Testis (tissue), 3 donors: Measurements from ENCODE around the gene TYW1B. TPM values are rescaled to one million over a fixed set of nuclear protein-coding genes. Genes with fewer than 3 reads are reported as not detected.
"Not testable (repeated sequence)": the region's sequence is repeated elsewhere in the genome, so short reads cannot be mapped to it uniquely, and the experiment has no call there.

Source experiments
- DNase-seq: peaks from one replicate; pipeline ENCODE4 v3.0.0-alpha.2; 2019
- H3K27ac ChIP-seq, 2 donors: fragments of 200-600 bp; sonication (generic); one replicate each; pipeline ENCODE4 v1.5.1; 2019
- H3K27me3 ChIP-seq: fragments of 200-600 bp; sonication (generic); one replicate; pipeline ENCODE4 v1.5.1; 2019
- H3K36me3 ChIP-seq: fragments of 200-600 bp; sonication (generic); one replicate; pipeline ENCODE4 v1.5.1; 2017; ENCODE audit warnings: low read depth; ENCODE audit errors: missing control alignments
- H3K4me1 ChIP-seq: fragments of 200-600 bp; sonication (generic); one replicate; pipeline ENCODE4 v1.5.1; 2019
- H3K4me3 ChIP-seq, 2 donors: fragments of 200-600 bp; sonication (generic); one replicate each; pipeline ENCODE4 v1.5.1; 2017 to 2019
- H3K9me3 ChIP-seq: fragments of 200-600 bp; sonication (generic); one replicate; pipeline ENCODE4 v1.5.1; 2017
- POLR2A ChIP-seq: fragments of 450-650 bp; IDR thresholded peaks from one replicate; pipeline ENCODE4 v1.6.1; 2017; ENCODE audit warnings: antibody characterized with exemption, mild to moderate bottlenecking, moderate library complexity
- WGBS, 2 donors: methylation state at CpG; one replicate each; pipeline ENCODE4 v1.1.5; 2018; 5-methylcytosine and 5-hydroxymethylcytosine counted together
- intact Hi-C: fragments of 100-400 bp; cut with DNase I; formaldehyde crosslinking; loops from one replicate; pipeline ENCODE4 v1.15.1; 2023; ENCODE audit warnings: low total_unique reads
- polyA plus RNA-seq: library from polyadenylated mRNA; stranded (reverse); fragments of 350-450 nt; fragmentation: Illumina TruSeq; extraction: RNeasy Lipid Tissue Mini Kit (QIAGEN cat#74804); gene quantifications from one replicate; pipeline ENCODE4 v1.2.3, GENCODE V29; 2014; ENCODE audit warnings: low read depth, low replicate concordance; ENCODE audit not compliant: insufficient read depth
- total RNA-seq, 2 donors: library from RNA; depleted of rRNA; stranded (reverse); fragments of >200 nt; gene quantifications; one replicate each; pipeline ENCODE4 v1.2.3, GENCODE V29; 2016
- TF ChIP-seq, protein P1 (sequence below), 3 experiments: fragments of 450-650 bp in 2 of 3; fragments of 200-600 bp in 1 of 3; sonication (generic) in 1 of 3; IDR thresholded peaks; one replicate each; pipeline ENCODE4 v1.5.1; 2016 to 2019; ENCODE audit warnings: antibody characterized with exemption in 3 of 3, mild to moderate bottlenecking in 2 of 3, moderate library complexity in 1 of 3

The TYW1B gene
- total and polyA plus RNA-seq, 3 donors from 2014 or later: 8.9 to 11.3 (median 10.5) TPM

DNA sequence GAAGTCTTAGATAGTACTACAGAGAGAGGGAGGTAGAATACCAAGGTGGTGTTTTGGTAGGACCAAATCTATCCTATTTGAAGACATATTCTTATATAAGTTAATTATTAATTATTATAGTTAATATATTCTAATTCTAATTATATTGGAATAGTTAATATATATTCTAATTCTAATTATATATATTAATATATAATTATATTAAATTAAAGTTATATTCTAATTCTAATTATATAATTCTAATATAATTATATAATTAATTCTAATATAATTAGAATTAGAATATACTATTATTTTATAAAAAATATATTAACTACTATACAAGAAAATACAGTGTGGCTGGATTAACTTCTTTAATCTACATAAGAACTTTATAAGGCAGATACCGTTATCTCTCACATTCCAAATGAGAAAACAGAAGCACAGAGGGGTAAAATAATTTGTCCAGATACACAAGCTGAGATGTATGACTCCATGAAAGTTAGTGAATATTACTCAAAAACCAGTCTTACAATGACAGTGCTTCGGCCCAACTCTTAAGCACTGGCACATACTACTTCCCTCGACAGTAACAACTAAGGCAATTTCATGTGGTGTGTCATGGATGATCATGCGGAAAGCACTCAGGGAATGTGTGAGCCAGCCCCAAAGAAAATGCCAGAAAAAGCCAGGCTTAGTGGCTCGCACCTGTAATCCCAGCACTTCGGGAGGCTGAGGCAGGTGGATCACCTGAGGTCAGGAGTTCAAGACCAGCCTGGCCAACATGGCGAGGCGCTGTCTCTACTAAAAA is 42.6 kb downstream of the TYW1B start:
- H3K4me3 ChIP-seq: no peak overlapping the region
- no peak overlapping the region for H3K27ac ChIP-seq
- H3K27me3 ChIP-seq: no peaks in the 10 kb centered on the region
- TF ChIP-seq, protein P1, sequence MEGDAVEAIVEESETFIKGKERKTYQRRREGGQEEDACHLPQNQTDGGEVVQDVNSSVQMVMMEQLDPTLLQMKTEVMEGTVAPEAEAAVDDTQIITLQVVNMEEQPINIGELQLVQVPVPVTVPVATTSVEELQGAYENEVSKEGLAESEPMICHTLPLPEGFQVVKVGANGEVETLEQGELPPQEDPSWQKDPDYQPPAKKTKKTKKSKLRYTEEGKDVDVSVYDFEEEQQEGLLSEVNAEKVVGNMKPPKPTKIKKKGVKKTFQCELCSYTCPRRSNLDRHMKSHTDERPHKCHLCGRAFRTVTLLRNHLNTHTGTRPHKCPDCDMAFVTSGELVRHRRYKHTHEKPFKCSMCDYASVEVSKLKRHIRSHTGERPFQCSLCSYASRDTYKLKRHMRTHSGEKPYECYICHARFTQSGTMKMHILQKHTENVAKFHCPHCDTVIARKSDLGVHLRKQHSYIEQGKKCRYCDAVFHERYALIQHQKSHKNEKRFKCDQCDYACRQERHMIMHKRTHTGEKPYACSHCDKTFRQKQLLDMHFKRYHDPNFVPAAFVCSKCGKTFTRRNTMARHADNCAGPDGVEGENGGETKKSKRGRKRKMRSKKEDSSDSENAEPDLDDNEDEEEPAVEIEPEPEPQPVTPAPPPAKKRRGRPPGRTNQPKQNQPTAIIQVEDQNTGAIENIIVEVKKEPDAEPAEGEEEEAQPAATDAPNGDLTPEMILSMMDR (IDR thresholded peaks at IDR 0.05): no peak
- TF ChIP-seq POLR2A: no peak
- H3K36me3 ChIP-seq: no peaks in the 10 kb centered on the region
- 94 to 98% methylated on average over 8 of the region's 8 CpGs for WGBS, 2 donors
- no peaks in the 10 kb centered on the region for H3K9me3 ChIP-seq
- intact Hi-C loops: no loop called here
- H3K4me1 ChIP-seq: no peaks in the 10 kb centered on the region
- DNase-seq: no peak

DNA sequence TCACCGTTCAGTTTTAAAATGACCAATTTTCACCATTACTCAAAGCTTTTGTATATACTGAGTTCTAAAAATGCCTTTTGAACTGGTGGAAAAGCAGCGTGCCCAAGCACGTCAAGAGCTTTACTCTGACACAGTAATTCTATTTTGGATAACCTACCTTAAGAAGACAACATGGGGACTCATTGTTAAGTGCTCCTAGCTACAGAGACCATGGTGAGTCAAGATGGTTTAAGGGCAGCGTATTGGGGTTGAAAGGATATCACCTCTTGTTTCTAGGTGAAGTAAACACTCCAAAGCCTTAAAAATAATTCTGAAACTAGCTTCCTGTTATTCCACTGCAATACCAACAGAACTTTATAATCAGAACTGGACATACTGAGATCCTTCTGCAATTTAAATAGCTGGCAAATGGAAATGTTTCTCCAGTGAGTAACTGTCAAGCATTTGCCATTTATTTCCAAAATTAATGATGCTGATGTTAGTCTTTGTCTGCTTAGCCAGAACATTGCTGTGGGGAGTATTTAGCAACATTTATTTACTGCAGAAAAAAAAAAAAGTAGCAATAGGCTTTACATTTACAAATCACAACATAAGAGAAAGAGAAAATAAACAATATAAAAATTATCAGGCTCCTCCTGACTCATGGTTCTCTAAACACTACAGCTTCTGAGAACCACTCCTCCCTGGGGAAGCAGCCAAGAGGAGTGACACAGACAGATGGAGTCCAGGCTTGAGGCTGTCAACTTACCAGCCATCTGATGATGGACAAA is 44.2 kb downstream of the TYW1B start:
- WGBS, 2 donors: 68 to 70% methylated on average over 4 of the region's 4 CpGs
- H3K4me3 ChIP-seq, H3K27me3 ChIP-seq, intact Hi-C loops, H3K27ac ChIP-seq, H3K9me3 ChIP-seq, H3K36me3 ChIP-seq, H3K4me1 ChIP-seq: not testable (repeated sequence)
- DNase-seq: peak; percentile 68

DNA sequence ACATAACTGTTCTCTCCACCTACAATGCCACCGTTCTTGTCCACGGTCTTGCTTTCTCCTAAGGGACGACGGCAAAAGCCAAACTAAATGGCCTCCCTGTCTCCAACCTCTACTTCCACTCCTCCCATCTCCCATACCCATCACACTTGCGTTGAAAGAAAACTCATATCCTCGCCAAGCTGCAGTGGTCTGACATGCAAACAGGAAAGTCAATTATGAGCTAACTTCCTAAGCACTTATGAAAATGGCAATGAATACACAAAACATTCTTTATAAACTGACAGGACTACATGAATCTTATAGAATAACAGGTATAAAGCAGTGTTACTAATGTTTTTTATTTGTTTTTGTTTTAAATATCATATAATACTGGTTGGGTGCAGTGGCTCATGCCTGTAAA is 46.4 kb downstream of the TYW1B start:
- Histone ChIP-seq H3K27ac (no peak overlapping the region), H3K4me1 (no peaks in the 10 kb centered on the region), H3K9me3 (no peaks in the 10 kb centered on the region), H3K27me3 (no peaks in the 10 kb centered on the region), H3K36me3 (no peaks in the 10 kb centered on the region), H3K4me3 (no peak overlapping the region)
- TF ChIP-seq, protein P1 (IDR thresholded peaks at IDR 0.05): no peak
- TF ChIP-seq POLR2A: no peak
- no peak for DNase-seq
- 94 to 95% methylated on average over 6 of the region's 6 CpGs for WGBS, 2 donors
- intact Hi-C loops: no loop called here

DNA sequence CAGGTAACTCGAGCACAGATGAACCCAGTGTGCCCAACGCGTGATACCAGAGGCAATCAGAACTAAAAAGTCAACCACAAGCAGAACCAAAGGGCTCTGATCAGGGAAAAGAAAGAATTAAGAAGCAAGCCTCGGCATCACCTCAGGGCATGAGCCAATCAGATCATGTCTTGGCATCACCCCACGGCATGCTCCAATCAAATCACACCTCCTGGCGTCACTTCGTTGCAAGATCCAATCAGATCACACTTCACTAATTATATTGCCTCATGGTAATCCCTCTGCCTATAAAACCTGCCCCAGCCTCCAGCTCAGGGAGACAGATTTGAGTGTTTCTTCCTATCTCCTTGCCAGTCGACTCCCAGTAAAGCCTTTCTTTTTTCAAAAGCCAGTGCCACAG is 46.8 kb downstream of the TYW1B start:
- no peaks in the 10 kb centered on the region for H3K4me1 ChIP-seq
- no peak overlapping the region for H3K27ac ChIP-seq
- no peaks in the 10 kb centered on the region for H3K27me3 ChIP-seq
- H3K4me3 ChIP-seq: no peak overlapping the region
- DNase-seq: no peak
- 87 to 92% methylated on average over 7 to 8 of the region's 8 CpGs for WGBS, 2 donors
- TF ChIP-seq, protein P1 (IDR thresholded peaks at IDR 0.05): no peak
- no peak for TF ChIP-seq POLR2A
- no peaks in the 10 kb centered on the region for H3K9me3 ChIP-seq
- intact Hi-C loops: no loop called here
- no peaks in the 10 kb centered on the region for H3K36me3 ChIP-seq

DNA sequence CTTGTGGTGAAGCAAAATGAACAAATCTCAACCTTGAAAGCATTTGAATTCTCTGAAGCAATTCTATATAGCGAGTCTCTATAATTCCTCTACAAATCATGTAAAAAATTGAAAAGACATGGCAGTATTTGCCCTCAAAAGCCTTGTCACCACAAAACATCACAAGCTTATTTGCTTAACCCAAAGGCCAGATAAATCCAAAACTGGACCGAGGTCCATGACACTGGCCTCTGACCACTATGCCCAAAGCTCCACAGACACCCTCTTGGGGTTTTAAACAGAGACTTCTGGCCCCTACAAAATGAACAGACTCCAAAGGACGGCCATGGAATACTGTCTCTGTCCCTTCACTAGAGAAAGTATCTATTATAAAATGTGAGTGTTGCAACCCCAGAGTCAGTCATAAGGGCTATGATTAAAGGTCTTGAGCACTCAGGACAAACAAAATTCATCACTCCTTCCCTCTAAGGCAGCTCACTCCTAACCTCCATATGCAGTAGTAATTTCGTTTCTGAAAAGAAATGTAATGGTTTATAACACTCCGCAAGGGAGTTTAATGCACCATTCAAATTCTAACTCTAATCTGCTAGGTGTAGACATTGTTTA is 47.6 kb downstream of the TYW1B start:
- intact Hi-C loops, H3K27me3 ChIP-seq, H3K27ac ChIP-seq, H3K4me1 ChIP-seq, H3K36me3 ChIP-seq, H3K4me3 ChIP-seq, DNase-seq, H3K9me3 ChIP-seq: not testable (repeated sequence)
- WGBS, 2 donors: 77 to 87% methylated on average over 5 of the region's 5 CpGs

DNA sequence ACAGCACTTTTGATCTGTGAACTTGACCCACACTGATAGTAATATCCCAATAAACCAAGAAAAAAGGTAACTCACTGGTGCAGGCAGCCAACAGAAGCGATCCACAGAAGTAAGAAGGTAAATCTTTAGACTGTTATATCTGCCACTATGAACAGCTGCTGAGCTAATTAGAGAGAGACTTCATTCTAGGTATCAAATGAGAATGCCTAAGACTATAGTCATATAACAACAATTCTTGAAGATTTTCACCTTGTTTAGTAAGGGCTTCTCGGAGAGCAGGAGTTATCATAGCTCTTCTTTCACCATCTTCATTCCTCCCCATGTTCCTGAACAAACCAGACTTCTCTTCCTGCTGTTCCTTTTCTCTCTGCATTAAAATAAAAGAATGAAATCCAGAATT is 50.8 kb downstream of the TYW1B start:
- DNase-seq, H3K4me3 ChIP-seq, intact Hi-C loops, H3K27ac ChIP-seq, H3K36me3 ChIP-seq, H3K4me1 ChIP-seq, H3K9me3 ChIP-seq, H3K27me3 ChIP-seq: not testable (repeated sequence)
- WGBS, 2 donors: 91% methylated on average over 2 of the region's 2 CpGs

DNA sequence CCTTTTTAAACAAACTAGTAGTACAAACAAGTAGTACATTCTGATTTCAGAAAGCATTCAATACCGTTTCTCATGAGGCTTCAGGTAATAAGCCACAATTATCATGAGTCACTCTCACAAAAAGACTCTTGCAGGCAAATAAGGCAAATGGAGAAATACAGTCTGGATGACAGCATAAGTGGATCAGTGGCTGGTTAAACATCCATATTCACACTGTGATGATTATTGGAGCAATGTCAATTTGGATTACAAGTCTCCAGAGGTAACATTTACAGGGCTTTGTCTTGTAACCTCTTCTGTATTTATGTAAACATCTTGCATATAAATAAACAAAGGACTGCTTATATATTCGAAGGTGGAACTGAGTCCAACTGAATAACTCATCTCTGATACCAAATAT is 55.4 kb downstream of the TYW1B start:
- H3K36me3 ChIP-seq, H3K9me3 ChIP-seq, H3K27me3 ChIP-seq, H3K4me3 ChIP-seq, intact Hi-C loops, DNase-seq, H3K4me1 ChIP-seq, H3K27ac ChIP-seq: not testable (repeated sequence)
- 83 to 84% methylated on average over 2 of the region's 2 CpGs for WGBS, 2 donors

DNA sequence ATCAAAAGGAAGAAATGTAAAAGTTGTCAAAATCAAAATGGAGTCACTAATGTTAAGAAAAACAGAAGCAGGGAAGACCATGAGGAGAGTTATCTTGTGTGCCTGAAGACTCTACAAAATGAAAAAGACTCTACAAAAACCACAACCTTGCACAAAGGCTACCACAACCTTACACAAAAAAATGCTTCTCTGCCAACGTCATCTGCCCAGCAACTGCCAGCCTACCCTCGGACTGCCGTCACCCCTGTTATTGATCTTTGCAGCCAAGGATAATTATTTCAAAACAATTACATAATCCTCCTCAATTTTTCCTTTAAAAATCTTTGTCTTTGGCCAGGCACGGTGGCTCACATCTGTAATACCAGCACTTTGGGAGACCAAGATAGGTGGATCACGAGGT is 61.0 kb downstream of the TYW1B start:
- 88 to 91% methylated on average over 5 of the region's 5 CpGs for WGBS, 2 donors
- intact Hi-C loops: not testable (repeated sequence)

More for the DNA sequence above, 61.0 kb downstream of the TYW1B start:
- DNase-seq, H3K9me3 ChIP-seq, H3K27ac ChIP-seq, H3K4me1 ChIP-seq, H3K4me3 ChIP-seq, H3K36me3 ChIP-seq, H3K27me3 ChIP-seq: not testable (repeated sequence)
